ENCODE results near the gene CCDC88B. TPM values are rescaled to one million over a fixed set of nuclear protein-coding genes. Genes with fewer than 3 reads are reported as not detected.
A peak's percentile ranks its signal among the peaks of the same experiment; 100 is the strongest.

The CCDC88B gene
- total and polyA plus RNA-seq, 9 of the 15 experiments (the other 6 are each of a cell fraction or from before 2014, with no cell fraction given) = 0.13 to 18.1 (median 7.9) TPM

GRCh38 chr11:64320556-64320955 is 19.4 kb upstream of the CCDC88B start:
- Histone ChIP-seq H3K4me1 (replicated peaks in 1 of 2; ENCODE audit: control insufficient read depth in 2 of 2, insufficient read depth in 2 of 2, low read length in 2 of 2) (peaks cover 10 to 56% of the 10 kb centered on the region in 2 experiments; a peak in 4 of 5 replicates), H3K36me3 (ENCODE audit: control insufficient read depth, insufficient read depth, low read length) (peaks cover 43% of the 10 kb centered on the region; the same call in 1 of the 3 replicates), H4K20me1 (replicated peaks; ENCODE audit: control insufficient read depth, insufficient read depth, low read length) (no peaks in the 10 kb centered on the region), H2AFZ (ENCODE audit: low read depth, low read length) (no peak overlapping the region), H3K79me2 (ENCODE audit: control insufficient read depth, insufficient read depth, low read length) (peaks cover 25% of the 10 kb centered on the region), H3K9me1 (ENCODE audit: control insufficient read depth, insufficient read depth, low read length) (no peaks in the 10 kb centered on the region), H3K4me3 (no peak overlapping the region), H3K27me3 (ENCODE audit: control insufficient read depth in 2 of 2, insufficient read depth in 2 of 2, low read length in 2 of 2) (no peaks in the 10 kb centered on the region), H3K27ac (ENCODE audit: extremely low read depth, low read depth, low read length) (no peak overlapping the region), H3K9me3 (replicated peaks; ENCODE audit: control insufficient read depth, insufficient read depth, low read depth, low read length) (no peaks in the 10 kb centered on the region), H3K4me2 (ENCODE audit: insufficient read depth, low read length) (no peak overlapping the region), H3K9ac (ENCODE audit: insufficient read depth in 1 of 2, low read depth in 2 of 2, low read length in 2 of 2) (peak overlapping the region in 1 of 2 experiments; percentile 57; a peak in 2 of 4 replicates)
- POLR2A ChIA-PET = interaction anchor here (0.6 to 1.0 kb wide), 4 partner anchors 9 to 35 kb away, joined by 3 to 5 read pairs (median 4); no protein-coding TSS in a partner anchor
- in situ Hi-C loops (cut with MboI) (no loop called here), intact Hi-C loops (cut with micrococcal nuclease) (no loop called here)
- TF ChIP-seq HDAC2 (IDR thresholded peaks at IDR 0.05) = no peak
- TF ChIP-seq MYBL2 (IDR thresholded peaks at IDR 0.05; ENCODE audit: low read depth) = no peak
- TF ChIP-seq MYBL2 (CRISPR knock-in tag; IDR thresholded peaks at IDR 0.05; ENCODE audit: borderline replicate concordance) = no peak
- TF ChIP-seq, protein P1, sequence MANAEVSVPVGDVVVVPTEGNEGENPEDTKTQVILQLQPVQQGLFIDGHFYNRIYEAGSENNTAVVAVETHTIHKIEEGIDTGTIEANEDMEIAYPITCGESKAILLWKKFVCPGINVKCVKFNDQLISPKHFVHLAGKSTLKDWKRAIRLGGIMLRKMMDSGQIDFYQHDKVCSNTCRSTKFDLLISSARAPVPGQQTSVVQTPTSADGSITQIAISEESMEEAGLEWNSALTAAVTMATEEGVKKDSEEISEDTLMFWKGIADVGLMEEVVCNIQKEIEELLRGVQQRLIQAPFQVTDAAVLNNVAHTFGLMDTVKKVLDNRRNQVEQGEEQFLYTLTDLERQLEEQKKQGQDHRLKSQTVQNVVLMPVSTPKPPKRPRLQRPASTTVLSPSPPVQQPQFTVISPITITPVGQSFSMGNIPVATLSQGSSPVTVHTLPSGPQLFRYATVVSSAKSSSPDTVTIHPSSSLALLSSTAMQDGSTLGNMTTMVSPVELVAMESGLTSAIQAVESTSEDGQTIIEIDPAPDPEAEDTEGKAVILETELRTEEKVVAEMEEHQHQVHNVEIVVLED (CRISPR knock-in tag; IDR thresholded peaks at IDR 0.05) = no peak
- no peak for TF ChIP-seq FUS (optimal IDR thresholded peaks at IDR 0.05; ENCODE audit: low read depth, low read length)
- no peak for TF ChIP-seq CBFB (CRISPR knock-in tag; IDR thresholded peaks at IDR 0.05)
- TF ChIP-seq RBM25 (IDR thresholded peaks at IDR 0.05; ENCODE audit: low read depth, low read length, severe bottlenecking) = no peak
- TF ChIP-seq HLTF (IDR thresholded peaks at IDR 0.05) = no peak
- no peak for TF ChIP-seq POLR2A (conservative IDR thresholded peaks at IDR 0.05)
- WGBS (ENCODE audit: insufficient coverage, low coverage, missing lambda C conversion rate) = 83% methylated on average over 7 of the region's 7 CpGs
- no TSS peak for BruUV-seq (replicated peaks)
- DNase-seq (ENCODE audit: extremely low read depth in 1 of 4, low spot score in 3 of 4) = no peak
- CTCF ChIA-PET (ENCODE audit: low intra/inter-chr PET ratio) = no interaction called here
- no peak for ATAC-seq
- FAIRE-seq = no peak
